IPS-NIHi11 (cell line): ENCODE measurements around the gene RHOT2.

Source experiments
- DNase-seq: peaks from one replicate; pipeline ENCODE4 v3.0.0; 2012; ENCODE audit warnings: mixed read lengths, low spot score

Gene RHOT2

DNA sequence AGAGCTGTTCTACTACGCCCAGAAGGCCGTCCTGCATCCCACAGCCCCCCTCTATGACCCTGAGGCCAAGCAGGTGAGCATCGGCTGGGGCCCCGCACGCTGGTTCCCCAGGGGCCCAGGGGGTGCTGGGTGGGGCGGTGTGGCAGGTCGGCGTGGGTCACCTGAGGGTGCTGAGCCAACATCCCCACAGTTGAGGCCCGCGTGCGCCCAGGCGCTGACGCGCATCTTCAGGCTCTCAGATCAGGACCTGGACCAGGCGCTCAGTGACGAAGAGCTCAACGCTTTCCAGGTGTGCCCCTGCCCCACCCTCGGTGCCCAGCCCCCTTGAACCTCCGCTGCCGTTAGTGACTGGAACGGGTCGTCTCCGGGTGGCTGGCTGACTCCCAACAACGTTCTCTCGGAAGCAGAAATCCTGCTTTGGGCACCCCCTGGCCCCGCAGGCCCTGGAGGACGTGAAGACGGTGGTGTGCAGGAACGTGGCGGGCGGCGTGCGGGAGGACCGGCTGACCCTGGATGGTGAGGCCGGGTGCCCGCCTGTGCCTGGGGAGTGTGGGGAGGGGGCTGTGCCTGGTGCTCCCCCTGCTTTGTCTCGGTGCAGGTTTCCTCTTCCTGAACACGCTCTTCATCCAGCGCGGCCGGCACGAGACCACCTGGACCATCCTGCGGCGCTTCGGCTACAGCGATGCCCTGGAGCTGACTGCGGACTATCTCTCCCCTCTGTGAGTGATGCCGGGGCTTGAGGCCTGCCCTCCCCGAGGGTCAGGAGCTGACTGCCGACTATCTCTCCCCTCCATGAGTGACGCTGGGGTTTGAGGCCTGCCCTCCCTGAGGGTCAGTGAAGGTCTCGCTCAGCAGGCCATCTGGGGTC is 2.8 kb downstream of the RHOT2 start:
- no peak for DNase-seq

- DNase-seq: no peak
Measured at GRCh38 chr16:671353-672131, 3.6 kb downstream of the RHOT2 start.

GRCh38 chr16:672371-672770 is 4.4 kb downstream of the RHOT2 start:
- DNase-seq: no peak

DNA sequence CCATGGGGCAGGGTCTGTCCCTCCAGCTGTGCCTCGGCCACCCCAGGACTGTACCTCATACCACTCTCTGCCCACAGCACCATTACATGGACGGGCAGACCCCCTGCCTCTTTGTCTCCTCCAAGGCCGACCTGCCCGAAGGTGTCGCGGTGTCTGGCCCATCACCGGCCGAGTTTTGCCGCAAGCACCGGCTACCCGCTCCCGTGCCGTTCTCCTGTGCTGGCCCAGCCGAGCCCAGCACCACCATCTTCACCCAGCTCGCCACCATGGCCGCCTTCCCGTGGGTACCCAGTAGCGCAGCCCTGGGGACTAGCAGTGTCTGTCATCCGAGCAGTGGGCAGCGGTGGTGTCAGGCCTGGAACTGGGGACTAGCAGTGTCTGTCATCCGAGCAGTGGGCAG is 4.9 kb downstream of the RHOT2 start:
- DNase-seq: no peak

- no peak for DNase-seq
Measured at GRCh38 chr16:673399-673991, 5.6 kb downstream of the RHOT2 start.

DNA sequence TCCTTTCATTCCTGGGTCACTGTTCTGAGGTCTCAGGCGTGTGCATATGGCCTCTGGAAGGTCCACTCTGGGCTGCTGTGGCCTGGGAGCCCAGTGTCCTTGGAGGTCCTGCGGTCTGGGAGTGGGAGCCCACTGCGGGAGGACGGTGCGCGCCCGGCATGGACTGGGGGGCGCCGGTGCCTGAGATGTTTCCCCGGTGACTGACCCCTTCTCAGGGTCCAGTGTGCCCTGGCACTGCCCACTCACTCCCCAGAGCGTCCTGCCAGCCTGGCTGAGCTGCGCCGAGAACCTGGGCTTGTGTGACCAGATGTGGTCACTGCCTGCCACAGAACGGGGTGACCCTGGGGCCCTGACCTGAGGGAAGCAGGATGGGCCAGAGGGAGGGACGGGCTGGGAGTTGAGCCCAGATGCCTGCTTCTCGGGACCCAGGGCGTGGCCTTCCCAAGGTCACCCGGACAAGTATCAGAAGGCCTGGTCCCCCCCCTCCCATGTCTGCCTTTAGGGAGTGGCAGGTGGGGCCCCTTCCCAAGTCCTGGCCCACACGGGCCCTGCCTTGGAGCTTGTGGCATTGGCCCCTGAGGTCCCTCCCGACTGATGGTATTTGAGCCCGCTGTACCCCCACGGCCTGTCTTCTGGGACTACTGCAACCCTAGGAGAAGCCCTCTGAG is 6.4 kb downstream of the RHOT2 start:
- DNase-seq: no peak

DNA sequence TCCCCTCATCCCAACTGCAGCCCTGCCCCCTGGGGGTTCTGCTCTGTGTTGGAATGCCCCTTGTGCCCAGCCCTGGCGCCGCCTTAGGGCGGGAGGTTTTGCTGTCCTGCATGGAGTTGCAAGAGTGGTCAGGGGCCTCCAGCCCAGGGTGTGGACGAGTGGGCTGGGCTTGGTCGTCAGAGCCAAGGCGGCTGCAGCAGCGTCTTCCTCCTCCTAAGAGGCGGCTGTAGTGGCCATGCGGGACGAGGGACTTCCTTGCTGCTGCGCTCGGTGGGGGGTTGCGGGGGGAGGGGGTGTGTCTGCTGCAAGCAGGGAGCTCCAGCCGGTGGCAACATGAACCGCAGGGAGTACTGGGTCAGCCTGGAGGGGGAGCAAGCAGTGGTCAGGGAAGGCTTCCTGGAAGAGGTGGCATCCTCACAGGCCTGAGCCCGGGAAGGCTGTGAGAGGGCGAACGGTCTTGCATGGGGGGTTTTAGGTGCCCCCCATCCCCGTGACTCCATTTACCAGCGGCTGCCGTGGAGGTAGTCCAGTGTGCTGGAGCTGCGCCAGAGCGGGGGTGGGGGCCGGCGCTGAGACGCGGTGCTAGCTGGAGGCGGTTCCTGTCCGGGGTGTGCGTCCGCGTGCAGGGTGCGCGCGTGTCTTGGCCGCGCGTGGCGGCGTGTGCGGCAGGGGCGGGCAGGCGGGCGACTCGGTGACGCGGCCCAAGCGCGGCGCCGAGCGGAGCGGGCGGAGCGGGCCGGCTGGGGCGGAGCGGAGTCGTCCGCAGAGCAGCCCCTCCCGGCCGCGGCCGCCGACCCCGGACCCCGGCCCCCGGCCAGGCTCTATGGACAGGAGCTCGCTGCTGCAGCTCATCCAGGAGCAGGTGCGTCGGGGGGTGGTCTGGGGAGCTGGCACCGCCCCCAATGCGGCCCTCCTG is 7.3 kb downstream of the RHOT2 start, which contains the start of gene RHBDL1:
Gene RHBDL1 (plus strand): TSS at position 704 of the 916 bp plus-strand sequence. CDS start 120 bp downstream, at position 824.
- DNase-seq: peak; percentile 64

DNA sequence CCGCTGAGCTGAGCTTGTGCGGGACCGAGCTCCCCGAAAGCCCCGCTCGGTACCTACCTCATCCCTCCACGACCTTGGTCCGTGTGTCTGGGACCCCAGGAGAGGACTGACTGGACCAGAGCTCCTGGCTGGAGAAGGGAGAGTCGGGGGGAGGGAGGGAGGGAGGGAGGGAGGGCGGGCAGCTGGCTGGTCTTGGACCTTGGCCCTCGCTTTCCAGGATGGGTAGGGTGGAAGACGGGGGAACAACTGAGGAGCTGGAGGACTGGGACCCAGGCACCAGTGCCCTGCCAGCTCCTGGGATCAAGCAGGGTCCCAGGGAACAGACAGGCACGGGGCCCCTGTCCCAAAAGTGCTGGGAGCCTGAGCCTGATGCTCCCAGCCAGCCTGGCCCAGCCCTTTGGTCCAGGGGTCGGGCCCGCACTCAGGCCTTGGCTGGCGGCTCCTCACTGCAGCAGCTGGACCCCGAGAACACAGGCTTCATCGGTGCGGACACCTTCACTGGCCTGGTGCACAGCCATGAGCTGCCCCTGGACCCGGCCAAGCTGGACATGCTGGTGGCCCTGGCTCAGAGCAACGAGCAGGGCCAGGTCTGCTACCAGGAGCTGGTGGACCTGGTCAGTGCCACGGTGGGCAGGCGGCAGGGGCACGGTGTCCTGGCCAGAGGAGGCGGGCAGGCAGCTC is 8.1 kb downstream of the RHOT2 start:
- DNase-seq: no peak

DNA sequence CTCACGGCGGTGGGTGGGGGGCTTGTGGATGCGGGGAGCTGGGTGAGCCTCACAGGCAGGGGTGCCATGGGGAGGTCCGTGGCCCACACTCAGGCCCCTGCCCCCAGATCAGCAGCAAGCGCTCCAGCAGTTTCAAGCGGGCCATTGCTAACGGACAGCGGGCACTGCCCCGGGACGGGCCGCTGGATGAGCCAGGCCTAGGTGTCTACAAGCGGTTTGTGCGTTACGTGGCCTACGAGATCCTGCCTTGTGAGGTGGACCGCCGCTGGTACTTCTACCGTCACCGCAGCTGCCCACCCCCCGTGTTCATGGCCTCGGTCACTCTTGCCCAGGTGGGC is 8.6 kb downstream of the RHOT2 start:
- DNase-seq: no peak

- DNase-seq: no peak
Measured at GRCh38 chr16:676913-677312, 9.0 kb downstream of the RHOT2 start.

DNA sequence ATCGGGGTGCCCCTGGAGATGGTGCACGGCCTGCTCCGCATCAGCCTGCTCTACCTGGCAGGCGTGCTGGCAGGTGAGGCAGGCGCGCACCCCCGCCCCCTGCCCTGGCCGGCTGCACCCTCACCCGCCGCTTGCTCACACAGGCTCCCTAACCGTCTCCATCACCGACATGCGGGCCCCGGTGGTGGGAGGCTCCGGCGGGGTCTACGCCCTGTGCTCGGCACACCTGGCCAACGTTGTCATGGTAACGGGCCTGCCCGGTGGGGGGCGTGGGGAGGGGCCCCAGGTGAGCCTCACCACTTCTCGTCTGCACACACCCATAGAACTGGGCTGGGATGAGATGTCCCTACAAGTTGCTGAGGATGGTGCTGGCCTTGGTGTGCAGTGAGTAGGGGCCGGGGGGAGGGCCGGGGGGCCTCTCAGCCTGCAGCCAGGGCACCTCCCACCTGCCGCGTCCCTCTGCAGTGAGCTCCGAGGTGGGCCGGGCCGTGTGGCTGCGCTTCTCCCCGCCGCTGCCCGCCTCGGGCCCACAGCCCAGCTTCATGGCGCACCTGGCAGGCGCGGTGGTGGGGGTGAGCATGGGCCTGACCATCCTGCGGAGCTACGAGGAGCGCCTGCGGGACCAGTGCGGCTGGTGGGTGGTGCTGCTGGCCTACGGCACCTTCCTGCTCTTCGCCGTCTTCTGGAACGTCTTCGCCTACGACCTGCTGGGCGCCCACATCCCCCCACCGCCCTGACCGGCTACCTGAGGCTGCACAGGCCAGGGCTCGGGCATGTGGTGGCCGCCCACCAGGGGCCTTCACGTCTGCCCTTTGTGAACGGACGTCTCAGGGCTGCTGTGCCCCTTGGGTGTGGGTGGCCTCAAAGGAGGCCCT is 9.6 kb downstream of the RHOT2 start:
- no peak for DNase-seq

DNA sequence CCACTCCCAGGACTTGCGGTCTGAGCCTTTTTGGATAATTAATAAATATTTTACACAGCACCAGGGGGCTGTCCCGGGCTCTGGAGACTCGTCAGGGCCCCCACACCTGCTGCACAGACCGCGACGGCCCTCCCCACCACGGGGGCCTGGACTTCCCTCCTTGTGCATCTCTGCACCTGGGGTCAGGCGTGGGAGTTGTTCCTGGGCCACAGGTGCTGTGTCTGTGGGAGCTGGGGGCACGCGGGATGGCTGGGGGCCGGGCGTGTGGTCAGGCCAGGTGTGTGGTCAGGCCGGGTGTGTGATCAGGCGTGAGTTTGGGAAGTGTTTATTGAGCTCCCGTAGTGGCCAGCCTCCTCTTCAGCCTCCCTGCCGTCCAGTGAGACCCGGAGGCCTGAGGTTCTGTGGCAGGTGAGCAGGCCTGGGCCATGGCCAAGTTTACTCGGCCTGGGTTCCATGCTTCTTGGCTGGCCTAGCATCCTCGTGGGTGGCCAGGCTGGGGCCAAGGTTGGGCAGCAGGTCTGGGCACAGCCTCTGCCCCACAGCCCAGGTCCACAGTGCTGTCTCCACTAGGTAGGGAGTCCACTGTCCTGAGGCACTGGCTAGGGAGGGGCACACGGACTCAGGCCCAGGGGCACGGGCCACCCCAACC is 10.4 kb downstream of the RHOT2 start:
- no peak for DNase-seq

- DNase-seq: peak; percentile 73
Measured at GRCh38 chr16:678858-679813, 11.2 kb downstream of the RHOT2 start.

GRCh38 chr16:679814-680624 is 12.1 kb downstream of the RHOT2 start, which contains the start of gene STUB1:
Gene STUB1, plus strand, starts transcription at chr16:680410. Its CDS starts 116 bp downstream, at chr16:680526.
- peak; percentile 82 for DNase-seq

DNA sequence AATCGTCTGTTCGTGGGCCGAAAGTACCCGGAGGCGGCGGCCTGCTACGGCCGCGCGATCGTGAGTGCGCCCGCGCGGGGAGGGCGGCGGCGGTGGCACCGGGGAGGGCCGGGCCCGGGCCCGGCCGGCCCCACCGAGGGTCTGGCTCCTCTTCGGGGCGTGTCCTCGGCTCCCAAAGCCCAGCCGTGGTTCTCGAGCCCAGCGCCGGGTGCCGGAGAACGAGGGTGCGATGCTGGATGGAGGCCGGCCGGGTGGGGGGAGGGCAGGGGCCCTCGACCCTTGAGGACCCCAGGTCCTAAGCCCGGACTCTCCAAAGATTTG is 12.7 kb downstream of the RHOT2 start:
- DNase-seq: no peak

DNA sequence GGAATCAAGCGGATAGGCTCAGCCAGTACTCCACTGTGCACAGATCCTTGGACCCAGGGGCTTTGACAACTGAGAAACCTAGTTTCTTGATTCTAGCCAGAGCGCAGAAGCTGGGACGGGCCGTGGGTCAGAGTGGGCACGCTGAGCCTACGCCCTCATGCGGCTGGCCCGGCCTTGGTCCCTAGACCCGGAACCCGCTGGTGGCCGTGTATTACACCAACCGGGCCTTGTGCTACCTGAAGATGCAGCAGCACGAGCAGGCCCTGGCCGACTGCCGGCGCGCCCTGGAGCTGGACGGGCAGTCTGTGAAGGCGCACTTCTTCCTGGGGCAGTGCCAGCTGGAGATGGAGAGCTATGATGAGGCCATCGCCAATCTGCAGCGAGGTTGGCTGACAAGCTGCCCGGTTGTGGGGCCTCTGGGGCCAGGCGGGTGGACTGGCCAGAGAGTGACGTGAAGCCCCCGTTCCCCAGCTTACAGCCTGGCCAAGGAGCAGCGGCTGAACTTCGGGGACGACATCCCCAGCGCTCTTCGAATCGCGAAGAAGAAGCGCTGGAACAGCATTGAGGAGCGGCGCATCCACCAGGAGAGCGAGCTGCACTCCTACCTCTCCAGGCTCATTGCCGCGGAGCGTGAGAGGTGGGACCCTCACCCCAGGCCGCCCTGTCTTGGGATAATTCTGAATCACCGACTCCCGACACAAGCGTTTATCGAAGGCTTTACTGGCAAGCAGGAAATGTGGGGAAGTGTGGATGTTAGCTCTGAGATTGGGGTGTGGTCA is 13.2 kb downstream of the RHOT2 start:
- DNase-seq: no peak
